ENCODE data around the gene KLF18.
"Not testable (repeated sequence)": the region's sequence is repeated elsewhere in the genome, so short reads cannot be mapped to it uniquely, and the experiment has no call there.

The KLF18 gene

GRCh38 chr1:44147582-44147981 lies 6.2 kb upstream of the KLF18 start:
- H3K4me3 ChIP-seq (ENCODE audit: low read depth in 1 of 2, low read length in 1 of 2) = no peak overlapping the region
- H3K27ac ChIP-seq = no peak overlapping the region
- peaks cover 21% of the 10 kb centered on the region for H3K27me3 ChIP-seq
- no peaks in the 10 kb centered on the region for H3K36me3 ChIP-seq
- no peaks in the 10 kb centered on the region for H3K4me1 ChIP-seq (ENCODE audit: control insufficient read depth in 1 of 2, insufficient read depth in 1 of 2, low read depth in 1 of 2, low read length in 1 of 2)
- H3K9me3 ChIP-seq = peaks cover 11% of the 10 kb centered on the region
- TF ChIP-seq, protein P1, sequence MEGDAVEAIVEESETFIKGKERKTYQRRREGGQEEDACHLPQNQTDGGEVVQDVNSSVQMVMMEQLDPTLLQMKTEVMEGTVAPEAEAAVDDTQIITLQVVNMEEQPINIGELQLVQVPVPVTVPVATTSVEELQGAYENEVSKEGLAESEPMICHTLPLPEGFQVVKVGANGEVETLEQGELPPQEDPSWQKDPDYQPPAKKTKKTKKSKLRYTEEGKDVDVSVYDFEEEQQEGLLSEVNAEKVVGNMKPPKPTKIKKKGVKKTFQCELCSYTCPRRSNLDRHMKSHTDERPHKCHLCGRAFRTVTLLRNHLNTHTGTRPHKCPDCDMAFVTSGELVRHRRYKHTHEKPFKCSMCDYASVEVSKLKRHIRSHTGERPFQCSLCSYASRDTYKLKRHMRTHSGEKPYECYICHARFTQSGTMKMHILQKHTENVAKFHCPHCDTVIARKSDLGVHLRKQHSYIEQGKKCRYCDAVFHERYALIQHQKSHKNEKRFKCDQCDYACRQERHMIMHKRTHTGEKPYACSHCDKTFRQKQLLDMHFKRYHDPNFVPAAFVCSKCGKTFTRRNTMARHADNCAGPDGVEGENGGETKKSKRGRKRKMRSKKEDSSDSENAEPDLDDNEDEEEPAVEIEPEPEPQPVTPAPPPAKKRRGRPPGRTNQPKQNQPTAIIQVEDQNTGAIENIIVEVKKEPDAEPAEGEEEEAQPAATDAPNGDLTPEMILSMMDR (IDR thresholded peaks at IDR 0.05) = no peak

GRCh38 chr1:44146536-44147361 lies 5.3 kb upstream of the KLF18 start:
- no peaks in the 10 kb centered on the region for H3K4me1 ChIP-seq (ENCODE audit: control insufficient read depth in 1 of 2, insufficient read depth in 1 of 2, low read depth in 1 of 2, low read length in 1 of 2)
- H3K9me3 ChIP-seq = peaks cover 11% of the 10 kb centered on the region
- H3K27ac ChIP-seq = no peak overlapping the region
- no peak overlapping the region for H3K4me3 ChIP-seq (ENCODE audit: low read depth in 1 of 2, low read length in 1 of 2)
- peaks cover 21% of the 10 kb centered on the region for H3K27me3 ChIP-seq
- TF ChIP-seq, protein P1 (IDR thresholded peaks at IDR 0.05) = no peak
- H3K36me3 ChIP-seq = no peaks in the 10 kb centered on the region

GRCh38 chr1:44144962-44145756 lies 3.7 kb upstream of the KLF18 start:
- TF ChIP-seq, protein P1 (IDR thresholded peaks at IDR 0.05) = no peak
- Histone ChIP-seq H3K27me3 (peaks cover 11% of the 10 kb centered on the region), H3K36me3 (no peaks in the 10 kb centered on the region), H3K27ac (no peak overlapping the region), H3K9me3 (peaks cover 11% of the 10 kb centered on the region), H3K4me3 (ENCODE audit: low read depth in 1 of 2, low read length in 1 of 2) (no peak overlapping the region), H3K4me1 (ENCODE audit: control insufficient read depth in 1 of 2, insufficient read depth in 1 of 2, low read depth in 1 of 2, low read length in 1 of 2) (no peaks in the 10 kb centered on the region)

- not testable (repeated sequence) for H3K9me3 ChIP-seq; H3K36me3 ChIP-seq; H3K4me3 ChIP-seq (ENCODE audit: low read depth in 1 of 2, low read length in 1 of 2); H3K27ac ChIP-seq; H3K27me3 ChIP-seq; H3K4me1 ChIP-seq (ENCODE audit: control insufficient read depth in 1 of 2, insufficient read depth in 1 of 2, low read depth in 1 of 2, low read length in 1 of 2)
These were observed 1.9 kb downstream of the KLF18 start for GRCh38 chr1:44139565-44139964.

GRCh38 chr1:44138239-44138638 lies 3.2 kb downstream of the KLF18 start:
- Histone ChIP-seq H3K27me3 (peaks cover 5% of the 10 kb centered on the region), H3K27ac (no peak overlapping the region), H3K4me1 (ENCODE audit: control insufficient read depth in 1 of 2, insufficient read depth in 1 of 2, low read depth in 1 of 2, low read length in 1 of 2) (no peaks in the 10 kb centered on the region), H3K4me3 (ENCODE audit: low read depth in 1 of 2, low read length in 1 of 2) (no peak overlapping the region), H3K9me3 (no peaks in the 10 kb centered on the region), H3K36me3 (no peaks in the 10 kb centered on the region)
- TF ChIP-seq, protein P1 (IDR thresholded peaks at IDR 0.05) = no peak

GRCh38 chr1:44135886-44136285 lies 5.5 kb downstream of the KLF18 start:
- no peaks in the 10 kb centered on the region for H3K36me3 ChIP-seq
- H3K4me1 ChIP-seq (ENCODE audit: control insufficient read depth in 1 of 2, insufficient read depth in 1 of 2, low read depth in 1 of 2, low read length in 1 of 2) = no peaks in the 10 kb centered on the region
- H3K9me3 ChIP-seq = no peaks in the 10 kb centered on the region
- H3K27ac ChIP-seq = no peak overlapping the region
- TF ChIP-seq, protein P1 (IDR thresholded peaks at IDR 0.05) = no peak
- peaks cover 5% of the 10 kb centered on the region for H3K27me3 ChIP-seq
- H3K4me3 ChIP-seq (ENCODE audit: low read depth in 1 of 2, low read length in 1 of 2) = no peak overlapping the region
